SH-SY5Y (cell line): ENCODE data around the gene TMEM151B.

Experiments used
- GATA2 ChIP-seq: IDR thresholded peaks from 2 replicates; pipeline ENCODE4 v1.6.1; 2011; ENCODE audit warnings: mild to moderate bottlenecking, low read depth, low read length
- GATA3 ChIP-seq: IDR thresholded peaks from 2 replicates; pipeline ENCODE4 v1.6.1; 2011; ENCODE audit warnings: low read depth, mild to moderate bottlenecking, low read length, moderate library complexity

- no peak for TF ChIP-seq GATA3
- no peak for TF ChIP-seq GATA2
Measured at GRCh38 chr6:44263354-44264100, 6.7 kb upstream of the TMEM151B start.
